HepG2 (cell line): ENCODE measurements around the gene TMEM151A. TPM values are rescaled to one million over a fixed set of nuclear protein-coding genes. Genes with fewer than 3 reads are reported as not detected.

Experiments
- ARNTL ChIP-seq: sonication (generic); formaldehyde crosslinking; IDR thresholded peaks from 2 replicates; pipeline ENCODE4 v1.4.0; 2020; ENCODE audit warnings: mild to moderate bottlenecking, missing genetic modification reagents
- ATF5 ChIP-seq: sonication (generic); formaldehyde crosslinking; IDR thresholded peaks from 2 replicates; pipeline ENCODE4 v1.4.0; 2020; ENCODE audit warnings: mild to moderate bottlenecking, low read depth, missing genetic modification reagents
- BATF2 ChIP-seq: sonication (generic); formaldehyde crosslinking; IDR thresholded peaks from 2 replicates; pipeline ENCODE4 v1.8.0; 2022; ENCODE audit warnings: mild to moderate bottlenecking, missing genetic modification reagents, moderate library complexity
- EP300 ChIP-seq, 3 experiments: sonication (generic) in 1 of 3; formaldehyde crosslinking in 1 of 3; IDR thresholded peaks; 2 replicates each; pipeline versions ENCODE4 v1.5.1 to v1.6.1; 2011 to 2020; ENCODE audit warnings: low read depth in 2 of 3, low read length in 2 of 3, borderline replicate concordance in 1 of 3, improper control_type of control experiment in 1 of 3, mild to moderate bottlenecking in 1 of 3, missing genetic modification reagents in 1 of 3, moderate library complexity in 1 of 3
- HNF1A ChIP-seq, 2 experiments: sonication (generic) in 1 of 2; formaldehyde crosslinking in 1 of 2; IDR thresholded peaks; 2 replicates each; pipeline versions ENCODE4 v1.4.0 to v1.6.1; 2016 to 2020; ENCODE audit warnings: borderline replicate concordance in 1 of 2, low read depth in 1 of 2, mild to moderate bottlenecking in 1 of 2, missing genetic modification reagents in 1 of 2
- IKZF5 ChIP-seq: IDR thresholded peaks from 2 replicates; pipeline ENCODE4 v1.6.1; 2018; ENCODE audit warnings: missing genetic modification reagents, mild to moderate bottlenecking, missing compliant biosample characterization
- NFE2L1 ChIP-seq: sonication (generic); formaldehyde crosslinking; IDR thresholded peaks from 2 replicates; pipeline ENCODE4 v1.4.0; 2020; ENCODE audit warnings: missing genetic modification reagents, mild to moderate bottlenecking, borderline replicate concordance
- NR2F6 ChIP-seq, 2 experiments: IDR thresholded peaks; 2 replicates each; pipeline ENCODE4 v1.6.1; 2016; ENCODE audit warnings: antibody characterized with exemption in 1 of 2, mild to moderate bottlenecking in 1 of 2
- THAP11 ChIP-seq: IDR thresholded peaks from 2 replicates; pipeline ENCODE4 v1.6.1; 2016; ENCODE audit warnings: missing biosample characterization, missing genetic modification reagents
- ZBED4 ChIP-seq: sonication (generic); formaldehyde crosslinking; IDR thresholded peaks from 2 replicates; pipeline ENCODE4 v1.4.0; 2020; ENCODE audit warnings: missing genetic modification reagents, borderline replicate concordance
- ZNF432 ChIP-seq: sonication (generic); formaldehyde crosslinking; IDR thresholded peaks from 2 replicates; pipeline ENCODE4 v1.5.0; 2020; ENCODE audit warnings: missing genetic modification reagents, mild to moderate bottlenecking, borderline replicate concordance
- ZNF704 ChIP-seq: sonication (generic); formaldehyde crosslinking; IDR thresholded peaks from 2 replicates; pipeline ENCODE4 v1.8.1; 2023; ENCODE audit warnings: mild to moderate bottlenecking, inconsistent platforms, moderate library complexity, missing genetic modification reagents, borderline replicate concordance
- ZNF879 ChIP-seq: sonication (generic); formaldehyde crosslinking; IDR thresholded peaks from 2 replicates; pipeline ENCODE4 v1.8.1; 2023; ENCODE audit warnings: missing genetic modification reagents
- polyA plus RNA-seq, 8 experiments: library from polyadenylated mRNA; depleted of rRNA in 3 of 8; stranded (reverse) in 7 of 8; unstranded in 1 of 8; fragments of >200 nt; fragmentation: Illumina TruSeq in 4 of 8; extraction: Trizol in 4 of 8; gene quantifications; 2 replicates each; pipeline versions ENCODE4 v1.2.1 to v1.2.3, GENCODE V29; 2011 to 2016; ENCODE audit warnings: low read depth in 4 of 8, missing spikeins in 1 of 8, mixed read lengths in 1 of 8; ENCODE audit not compliant: insufficient read depth in 1 of 8
- total RNA-seq, 5 experiments: library from RNA; depleted of rRNA; stranded (reverse); fragments of >200 nt; fragmentation: Illumina TruSeq; extraction: Trizol; gene quantifications; 2 replicates each; pipeline ENCODE4 v1.2.3, GENCODE V29; 2016; ENCODE audit warnings: low read depth in 1 of 5

Gene TMEM151A
- total and polyA plus RNA-seq, 2 of the 13 experiments (the other 11 are each of a cell fraction or from before 2014, with no cell fraction given) = 0.18 to 0.33 TPM

GRCh38 chr11:66336234-66337102 is 44.8 kb downstream of the TMEM151A start, which contains the start of gene RIN1 (continued):
- TF ChIP-seq EP300 (IDR thresholded peaks at IDR 0.05; ENCODE audit: low read depth in 2 of 2, low read length in 2 of 2) = peak; percentile 11 to 74; a peak in 2 of 4 replicates
- TF ChIP-seq EP300 (CRISPR knock-in tag; IDR thresholded peaks at IDR 0.05; ENCODE audit: borderline replicate concordance) = peak; percentile 65
- TF ChIP-seq THAP11 (CRISPR knock-in tag) = peak; percentile 69
- no peak for TF ChIP-seq HNF1A (IDR thresholded peaks at IDR 0.05; ENCODE audit: low read depth)
- peak; percentile 63; the same call in 1 of the 2 replicates for TF ChIP-seq HNF1A (CRISPR knock-in tag; IDR thresholded peaks at IDR 0.05; ENCODE audit: borderline replicate concordance)
- peak; percentile 38; the same call in 1 of the 2 replicates for TF ChIP-seq ZBED4 (CRISPR knock-in tag)
- TF ChIP-seq NFE2L1 = no peak
- TF ChIP-seq IKZF5 (CRISPR knock-in tag) = peak; percentile 92
- TF ChIP-seq BATF2 (CRISPR knock-in tag) = no peak
- TF ChIP-seq ARNTL = peak; percentile 89
- TF ChIP-seq ATF5 (CRISPR knock-in tag) = no peak
- TF ChIP-seq NR2F6 (IDR thresholded peaks at IDR 0.05) = peak; percentile 57
- peak; percentile 73 for TF ChIP-seq NR2F6 (CRISPR knock-in tag; IDR thresholded peaks at IDR 0.05)
- 0 out of 2 replicates have a peak, but pooled peaks have one; percentile 17 for TF ChIP-seq ZNF704 (CRISPR knock-in tag)
- no peak for TF ChIP-seq ZNF879 (CRISPR knock-in tag)
- no peak for TF ChIP-seq ZNF432 (CRISPR knock-in tag)
